MM.1S (cell line): ENCODE data around the gene MEPE.

ENCODE experiments used
- DNase-seq: peaks from one replicate; pipeline ENCODE4 v3.0.0-alpha.2; 2015
- H2AFZ ChIP-seq: fragments of 300-600 bp; sonication (generic); 2 replicates; pipeline ENCODE4 v1.6.0; 2016; ENCODE audit warnings: antibody characterized with exemption, low read length
- H3F3A ChIP-seq: fragments of 300-600 bp; sonication (generic); 2 replicates; pipeline ENCODE4 v1.6.1; 2016; ENCODE audit warnings: mild to moderate bottlenecking, antibody characterized with exemption, low read length, moderate library complexity, mixed read lengths; ENCODE audit not compliant: insufficient read depth
- H3K27ac ChIP-seq: fragments of 300-600 bp; sonication (generic); 2 replicates; pipeline ENCODE4 v1.5.1; 2016; ENCODE audit warnings: mild to moderate bottlenecking, low read length
- H3K27me3 ChIP-seq: fragments of 300-600 bp; sonication (generic); replicated peaks from 2 replicates; pipeline ENCODE4 v1.6.0; 2016; ENCODE audit warnings: low read length; ENCODE audit not compliant: insufficient read depth
- H3K36me3 ChIP-seq: fragments of 300-600 bp; sonication (generic); replicated peaks from 2 replicates; pipeline ENCODE4 v1.6.1; 2016; ENCODE audit warnings: mild to moderate bottlenecking, low read length, mixed read lengths; ENCODE audit not compliant: insufficient read depth
- H3K4me1 ChIP-seq: fragments of 300-600 bp; sonication (generic); 2 replicates; pipeline ENCODE4 v1.6.1; 2016; ENCODE audit warnings: low read length, mixed read lengths
- H3K4me2 ChIP-seq: fragments of 300-600 bp; sonication (generic); 2 replicates; pipeline ENCODE4 v1.6.0; 2016; ENCODE audit warnings: low read depth, low read length
- H3K4me3 ChIP-seq: fragments of 300-600 bp; sonication (generic); 2 replicates; pipeline ENCODE4 v1.5.1; 2016; ENCODE audit warnings: low read length, mixed read lengths
- H3K79me2 ChIP-seq: fragments of 300-600 bp; sonication (generic); 2 replicates; pipeline ENCODE4 v1.6.1; 2016; ENCODE audit warnings: mixed run types, low read length, mixed read lengths
- H3K9ac ChIP-seq: fragments of 300-600 bp; sonication (generic); 2 replicates; pipeline ENCODE4 v1.6.1; 2016; ENCODE audit warnings: low read length, mixed read lengths
- H3K9me2 ChIP-seq: fragments of 300-600 bp; sonication (generic); replicated peaks from 2 replicates; pipeline ENCODE4 v1.6.1; 2016; ENCODE audit warnings: mild to moderate bottlenecking, low read length, mixed read lengths; ENCODE audit not compliant: insufficient read depth
- H3K9me3 ChIP-seq: fragments of 300-600 bp; sonication (generic); replicated peaks from 2 replicates; pipeline ENCODE4 v1.6.1; 2016; ENCODE audit warnings: mild to moderate bottlenecking, low read length, mixed read lengths; ENCODE audit not compliant: insufficient read depth
- H4K20me1 ChIP-seq: fragments of 300-600 bp; sonication (generic); 2 replicates; pipeline ENCODE4 v1.6.1; 2016; ENCODE audit warnings: mild to moderate bottlenecking, low read length, moderate library complexity, mixed read lengths; ENCODE audit not compliant: insufficient read depth
- EZH2 ChIP-seq: fragments of 300-600 bp; sonication (generic); optimal IDR thresholded peaks from 2 replicates; pipeline ENCODE3; 2017; ENCODE audit warnings: low read depth, mild to moderate bottlenecking, antibody characterized with exemption, low read length, mixed read lengths
- EZH2phosphoT487 ChIP-seq: fragments of 300-600 bp; sonication (generic); IDR thresholded peaks from 2 replicates; pipeline ENCODE4 v1.6.1; 2018; ENCODE audit warnings: antibody characterized with exemption, low read length
- TF ChIP-seq, protein P1 (sequence below): fragments of 300-600 bp; sonication (generic); IDR thresholded peaks from 2 replicates; pipeline ENCODE4 v1.5.1; 2016; ENCODE audit warnings: antibody characterized with exemption, low read length, mixed read lengths

The MEPE gene

DNA sequence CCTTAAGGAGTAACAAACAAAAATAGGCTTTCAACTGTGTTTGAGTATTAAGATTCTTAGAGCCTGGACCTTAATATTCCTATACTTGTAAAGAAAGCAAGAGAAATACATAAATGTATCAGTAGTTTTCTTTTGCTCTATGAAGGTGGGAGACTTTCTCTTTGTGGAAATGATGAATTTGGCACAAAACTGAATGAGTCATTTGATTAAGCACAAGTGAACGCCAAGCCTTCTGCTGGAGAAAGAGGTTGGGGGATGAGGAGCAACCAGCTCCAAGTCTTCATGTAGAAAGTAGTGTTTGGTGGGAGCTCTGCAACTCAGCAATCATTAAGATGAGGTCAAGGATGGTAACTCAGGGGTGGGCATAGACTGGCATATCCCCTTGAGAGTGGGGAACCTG lies 49.6 kb downstream of the MEPE start:
- Histone ChIP-seq H3F3A (no peaks in the 10 kb centered on the region), H3K9me3 (no peaks in the 10 kb centered on the region), H3K4me1 (no peaks in the 10 kb centered on the region), H3K27me3 (no peaks in the 10 kb centered on the region), H2AFZ (no peak overlapping the region), H3K79me2 (no peaks in the 10 kb centered on the region), H4K20me1 (no peaks in the 10 kb centered on the region), H3K27ac (no peak overlapping the region), H3K9me2 (no peaks in the 10 kb centered on the region), H3K4me3 (no peak overlapping the region), H3K9ac (no peak overlapping the region), H3K4me2 (no peak overlapping the region), H3K36me3 (no peaks in the 10 kb centered on the region)
- no peak for DNase-seq
- TF ChIP-seq EZH2 = no peak
- TF ChIP-seq EZH2phosphoT487 = no peak
- TF ChIP-seq, protein P1, sequence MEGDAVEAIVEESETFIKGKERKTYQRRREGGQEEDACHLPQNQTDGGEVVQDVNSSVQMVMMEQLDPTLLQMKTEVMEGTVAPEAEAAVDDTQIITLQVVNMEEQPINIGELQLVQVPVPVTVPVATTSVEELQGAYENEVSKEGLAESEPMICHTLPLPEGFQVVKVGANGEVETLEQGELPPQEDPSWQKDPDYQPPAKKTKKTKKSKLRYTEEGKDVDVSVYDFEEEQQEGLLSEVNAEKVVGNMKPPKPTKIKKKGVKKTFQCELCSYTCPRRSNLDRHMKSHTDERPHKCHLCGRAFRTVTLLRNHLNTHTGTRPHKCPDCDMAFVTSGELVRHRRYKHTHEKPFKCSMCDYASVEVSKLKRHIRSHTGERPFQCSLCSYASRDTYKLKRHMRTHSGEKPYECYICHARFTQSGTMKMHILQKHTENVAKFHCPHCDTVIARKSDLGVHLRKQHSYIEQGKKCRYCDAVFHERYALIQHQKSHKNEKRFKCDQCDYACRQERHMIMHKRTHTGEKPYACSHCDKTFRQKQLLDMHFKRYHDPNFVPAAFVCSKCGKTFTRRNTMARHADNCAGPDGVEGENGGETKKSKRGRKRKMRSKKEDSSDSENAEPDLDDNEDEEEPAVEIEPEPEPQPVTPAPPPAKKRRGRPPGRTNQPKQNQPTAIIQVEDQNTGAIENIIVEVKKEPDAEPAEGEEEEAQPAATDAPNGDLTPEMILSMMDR = no peak

DNA sequence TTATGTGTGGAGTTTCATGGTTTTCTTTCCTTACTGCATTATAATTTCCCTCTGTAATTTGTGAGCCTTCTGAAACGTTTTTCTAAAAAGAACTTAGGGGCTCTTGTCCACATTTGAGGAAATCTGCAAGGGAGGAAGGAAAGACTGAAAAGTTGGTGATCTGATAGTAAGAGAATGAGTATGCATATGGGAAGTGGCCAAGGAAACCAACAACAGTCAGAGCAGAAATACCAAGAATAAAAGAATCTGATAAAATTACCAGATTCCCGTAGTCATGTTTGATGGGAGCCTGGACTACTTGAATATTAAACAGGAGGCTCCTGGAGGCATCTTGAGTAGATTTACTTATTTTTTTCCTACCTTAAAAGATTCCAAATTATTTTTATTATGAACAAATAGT lies 50.1 kb downstream of the MEPE start:
- H3K27me3 ChIP-seq = no peaks in the 10 kb centered on the region
- H3K9ac ChIP-seq = no peak overlapping the region
- H3K36me3 ChIP-seq = no peaks in the 10 kb centered on the region
- no peak overlapping the region for H2AFZ ChIP-seq
- TF ChIP-seq, protein P1 = no peak
- TF ChIP-seq EZH2 (no peak), EZH2phosphoT487 (no peak)
- no peak overlapping the region for H3K4me3 ChIP-seq
- no peaks in the 10 kb centered on the region for H3K4me1 ChIP-seq
- no peaks in the 10 kb centered on the region for H3K9me3 ChIP-seq
- no peaks in the 10 kb centered on the region for H3K9me2 ChIP-seq
- no peak for DNase-seq
- no peak overlapping the region for H3K4me2 ChIP-seq
- H3K79me2 ChIP-seq = no peaks in the 10 kb centered on the region
- no peak overlapping the region for H3K27ac ChIP-seq
- H3F3A ChIP-seq = no peaks in the 10 kb centered on the region
- H4K20me1 ChIP-seq = no peaks in the 10 kb centered on the region

DNA sequence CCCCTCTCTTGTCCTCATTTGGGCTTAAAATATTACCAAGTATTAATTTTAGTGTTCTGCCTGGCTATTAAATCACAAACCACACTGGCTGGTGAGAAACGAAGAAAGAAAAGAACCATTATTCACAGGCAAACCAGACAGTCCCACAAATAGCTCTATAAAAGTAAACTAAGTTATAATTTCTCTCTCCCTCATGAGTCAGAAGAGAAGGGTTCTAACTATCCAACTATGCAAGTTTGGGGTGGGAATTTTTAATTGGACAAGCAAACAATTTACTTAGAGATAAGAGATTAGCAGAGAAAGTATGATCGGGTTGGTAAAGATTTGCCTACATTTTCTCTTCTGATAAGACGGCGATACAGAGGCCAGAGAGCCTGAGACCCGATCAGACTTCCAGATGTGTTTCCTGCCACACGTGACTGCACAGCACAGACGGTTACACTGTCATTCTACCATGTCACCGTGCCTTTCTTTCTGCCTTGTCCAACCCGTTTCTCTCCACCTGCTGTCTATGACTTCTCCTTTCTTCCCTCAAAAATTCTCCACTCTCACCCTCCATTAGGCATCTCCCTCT lies 52.3 kb downstream of the MEPE start:
- Histone ChIP-seq H3K9me2 (no peaks in the 10 kb centered on the region), H3F3A (no peaks in the 10 kb centered on the region), H2AFZ (no peak overlapping the region), H3K4me2 (no peak overlapping the region), H3K4me1 (peaks cover 2% of the 10 kb centered on the region; the same call in 1 of the 2 replicates), H3K79me2 (no peaks in the 10 kb centered on the region), H3K36me3 (no peaks in the 10 kb centered on the region), H4K20me1 (no peaks in the 10 kb centered on the region), H3K27ac (no peak overlapping the region), H3K9me3 (peaks cover 3% of the 10 kb centered on the region; the same call in 1 of the 2 replicates), H3K27me3 (no peaks in the 10 kb centered on the region), H3K9ac (no peak overlapping the region), H3K4me3 (no peak overlapping the region)
- no peak for TF ChIP-seq EZH2phosphoT487
- TF ChIP-seq, protein P1 = no peak
- no peak for TF ChIP-seq EZH2
- no peak for DNase-seq
